HepG2 (cell line): ENCODE data around the gene TRPT1. TPM values are rescaled to one million over a fixed set of nuclear protein-coding genes. Genes with fewer than 3 reads are reported as not detected.

Experiments used
- AFF4 ChIP-seq: sonication (generic); formaldehyde crosslinking; IDR thresholded peaks from 2 replicates; pipeline ENCODE4 v1.4.0; 2020; ENCODE audit warnings: missing genetic modification reagents
- AGO2 ChIP-seq: fragments of 200-400 bp; formaldehyde crosslinking; optimal IDR thresholded peaks from 2 replicates; pipeline ENCODE3; 2017; ENCODE audit warnings: mild to moderate bottlenecking, low read depth, low read length, moderate library complexity
- AHR ChIP-seq: IDR thresholded peaks from 2 replicates; pipeline ENCODE4 v1.6.1; 2018; ENCODE audit warnings: missing genetic modification reagents, missing compliant biosample characterization
- GTF2F1 ChIP-seq: fragments of 150-350 bp; IDR thresholded peaks from 2 replicates; pipeline ENCODE4 v1.6.1; 2014; ENCODE audit warnings: low read length
- HNRNPL ChIP-seq: fragments of 200-400 bp; formaldehyde crosslinking; IDR thresholded peaks from 2 replicates; pipeline ENCODE4 v1.6.1; 2017; ENCODE audit warnings: mild to moderate bottlenecking, low read depth, low read length
- ISL2 ChIP-seq: sonication (generic); formaldehyde crosslinking; IDR thresholded peaks from 2 replicates; pipeline ENCODE4 v1.5.0; 2020; ENCODE audit warnings: missing genetic modification reagents
- JDP2 ChIP-seq: sonication (generic); formaldehyde crosslinking; IDR thresholded peaks from 2 replicates; pipeline ENCODE4 v1.8.1; 2022; ENCODE audit warnings: missing genetic modification reagents, borderline replicate concordance
- NAIF1 ChIP-seq: sonication (generic); formaldehyde crosslinking; IDR thresholded peaks from 2 replicates; pipeline ENCODE4 v1.5.0; 2020; ENCODE audit warnings: mild to moderate bottlenecking, missing genetic modification reagents, borderline replicate concordance
- RCOR2 ChIP-seq: IDR thresholded peaks from 2 replicates; pipeline ENCODE4 v1.6.1; 2016; ENCODE audit warnings: missing biosample characterization, missing genetic modification reagents
- TBX2 ChIP-seq: sonication (generic); formaldehyde crosslinking; IDR thresholded peaks from 2 replicates; pipeline ENCODE4 v1.5.0; 2020; ENCODE audit warnings: missing genetic modification reagents, mild to moderate bottlenecking, borderline replicate concordance
- ZKSCAN8 ChIP-seq: IDR thresholded peaks from 2 replicates; pipeline ENCODE4 v1.6.1; 2016; ENCODE audit warnings: borderline replicate concordance, missing genetic modification reagents, missing compliant biosample characterization
- ZMYM2 ChIP-seq: sonication (generic); formaldehyde crosslinking; IDR thresholded peaks from 2 replicates; pipeline ENCODE4 v1.8.0; 2022; ENCODE audit warnings: mild to moderate bottlenecking, missing genetic modification reagents
- ZNF251 ChIP-seq: sonication (generic); formaldehyde crosslinking; IDR thresholded peaks from 2 replicates; pipeline ENCODE4 v1.9.0; 2021; ENCODE audit warnings: mild to moderate bottlenecking, missing genetic modification reagents
- ZNF317 ChIP-seq: sonication (generic); formaldehyde crosslinking; IDR thresholded peaks from 2 replicates; pipeline ENCODE4 v1.5.0; 2020; ENCODE audit warnings: mild to moderate bottlenecking, missing genetic modification reagents
- ZNF354B ChIP-seq: sonication (generic); formaldehyde crosslinking; IDR thresholded peaks from 2 replicates; pipeline ENCODE4 v1.8.0; 2022; ENCODE audit warnings: mild to moderate bottlenecking, missing genetic modification reagents
- ZNF563 ChIP-seq: sonication (generic); formaldehyde crosslinking; IDR thresholded peaks from 2 replicates; pipeline ENCODE4 v1.8.0; 2022; ENCODE audit warnings: mild to moderate bottlenecking, moderate library complexity, missing genetic modification reagents
- ZNF567 ChIP-seq: sonication (generic); formaldehyde crosslinking; IDR thresholded peaks from 2 replicates; pipeline ENCODE4 v1.8.1; 2023; ENCODE audit warnings: mild to moderate bottlenecking, missing genetic modification reagents, borderline replicate concordance
- ZNF839 ChIP-seq: sonication (generic); formaldehyde crosslinking; IDR thresholded peaks from 2 replicates; pipeline ENCODE4 v1.4.0; 2020; ENCODE audit warnings: missing genetic modification reagents, mild to moderate bottlenecking, borderline replicate concordance
- ZNF841 ChIP-seq: sonication (generic); formaldehyde crosslinking; IDR thresholded peaks from 2 replicates; pipeline ENCODE4 v1.8.1; 2023; ENCODE audit warnings: missing genetic modification reagents, borderline replicate concordance
- polyA plus RNA-seq, 8 experiments: library from polyadenylated mRNA; depleted of rRNA in 3 of 8; stranded (reverse) in 7 of 8; unstranded in 1 of 8; fragments of >200 nt; fragmentation: Illumina TruSeq in 4 of 8; extraction: Trizol in 4 of 8; gene quantifications; 2 replicates each; pipeline versions ENCODE4 v1.2.1 to v1.2.3, GENCODE V29; 2011 to 2016; ENCODE audit warnings: low read depth in 4 of 8, missing spikeins in 1 of 8, mixed read lengths in 1 of 8; ENCODE audit not compliant: insufficient read depth in 1 of 8
- total RNA-seq, 5 experiments: library from RNA; depleted of rRNA; stranded (reverse); fragments of >200 nt; fragmentation: Illumina TruSeq; extraction: Trizol; gene quantifications; 2 replicates each; pipeline ENCODE4 v1.2.3, GENCODE V29; 2016; ENCODE audit warnings: low read depth in 1 of 5
- TF ChIP-seq, protein P1 (sequence below): sonication (generic); formaldehyde crosslinking; IDR thresholded peaks from 2 replicates; pipeline ENCODE4 v1.4.0; 2020; ENCODE audit warnings: missing genetic modification reagents
- TF ChIP-seq, protein P2 (sequence below): sonication (generic); formaldehyde crosslinking; IDR thresholded peaks from 2 replicates; pipeline ENCODE4; 2020; ENCODE audit warnings: missing genetic modification reagents, mild to moderate bottlenecking, borderline replicate concordance

Gene TRPT1
- total and polyA plus RNA-seq, 2 of the 13 experiments (the other 11 are each of a cell fraction or from before 2014, with no cell fraction given), result 24.8 to 40.7 TPM

DNA sequence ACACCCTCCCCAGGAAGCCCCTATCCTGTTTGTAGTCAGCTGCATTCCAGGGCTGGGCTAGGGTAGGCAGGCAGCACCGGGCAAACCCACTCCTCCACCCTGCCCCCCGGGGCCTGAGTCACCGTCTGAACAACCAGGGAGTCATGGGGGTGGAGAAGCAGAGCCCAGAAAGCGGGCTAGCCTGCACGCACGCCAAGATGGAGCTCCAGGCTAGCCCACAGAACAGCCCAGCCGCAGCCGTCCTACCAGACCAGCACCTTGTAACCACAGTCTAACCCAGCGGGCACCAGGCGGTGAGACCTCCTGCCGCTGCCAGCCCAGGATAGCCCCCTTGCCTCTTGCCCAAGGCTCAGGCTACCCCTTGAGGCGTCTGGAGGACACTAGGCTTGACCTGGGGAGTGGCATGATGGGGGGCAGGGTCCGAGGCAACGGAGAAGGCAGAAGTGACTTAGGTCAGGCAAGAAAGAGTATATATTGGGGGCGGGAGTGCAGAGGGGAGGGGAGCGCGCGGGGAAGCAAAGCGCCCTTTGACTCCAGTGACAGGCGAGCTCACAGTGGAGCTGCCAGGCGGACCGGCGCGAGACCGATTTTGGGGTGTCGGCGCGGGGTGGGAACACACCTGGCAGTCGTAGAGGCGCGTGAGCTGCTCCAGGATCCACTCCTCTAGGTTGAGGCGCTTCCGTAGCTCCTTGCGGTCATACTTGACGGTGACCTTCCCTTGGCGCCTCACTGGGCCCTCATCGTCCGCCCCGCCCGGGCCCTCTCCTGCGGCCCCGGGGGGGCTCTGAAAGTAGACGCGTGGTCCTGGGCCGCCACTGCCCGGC lies 20.0 kb upstream of the TRPT1 start (continued):
- TF ChIP-seq ZMYM2 (CRISPR knock-in tag) (peak; percentile 84), ISL2 (CRISPR knock-in tag) (0 out of 2 replicates have a peak, but pooled peaks have one; percentile 23), ZNF354B (no peak), RCOR2 (CRISPR knock-in tag) (peak; percentile 13; the same call in 1 of the 2 replicates), HNRNPL (peak; percentile 69; the same call in 1 of the 2 replicates), AHR (0 out of 2 replicates have a peak, but pooled peaks have one; percentile 18), ZNF251 (no peak), ZNF317 (CRISPR knock-in tag) (0 out of 2 replicates have a peak, but pooled peaks have one; percentile 18), ZNF567 (CRISPR knock-in tag) (no peak), JDP2 (CRISPR knock-in tag) (no peak), TBX2 (CRISPR knock-in tag) (peak; percentile 51; the same call in 1 of the 2 replicates), ZNF839 (0 out of 2 replicates have a peak, but pooled peaks have one; percentile 65), AFF4 (no peak), ZKSCAN8 (no peak), AGO2 (peak; percentile 54), ZNF563 (CRISPR knock-in tag) (0 out of 2 replicates have a peak, but pooled peaks have one; percentile 26), ZNF841 (CRISPR knock-in tag) (no peak), NAIF1 (CRISPR knock-in tag) (no peak), GTF2F1 (no peak)
- TF ChIP-seq, protein P1, sequence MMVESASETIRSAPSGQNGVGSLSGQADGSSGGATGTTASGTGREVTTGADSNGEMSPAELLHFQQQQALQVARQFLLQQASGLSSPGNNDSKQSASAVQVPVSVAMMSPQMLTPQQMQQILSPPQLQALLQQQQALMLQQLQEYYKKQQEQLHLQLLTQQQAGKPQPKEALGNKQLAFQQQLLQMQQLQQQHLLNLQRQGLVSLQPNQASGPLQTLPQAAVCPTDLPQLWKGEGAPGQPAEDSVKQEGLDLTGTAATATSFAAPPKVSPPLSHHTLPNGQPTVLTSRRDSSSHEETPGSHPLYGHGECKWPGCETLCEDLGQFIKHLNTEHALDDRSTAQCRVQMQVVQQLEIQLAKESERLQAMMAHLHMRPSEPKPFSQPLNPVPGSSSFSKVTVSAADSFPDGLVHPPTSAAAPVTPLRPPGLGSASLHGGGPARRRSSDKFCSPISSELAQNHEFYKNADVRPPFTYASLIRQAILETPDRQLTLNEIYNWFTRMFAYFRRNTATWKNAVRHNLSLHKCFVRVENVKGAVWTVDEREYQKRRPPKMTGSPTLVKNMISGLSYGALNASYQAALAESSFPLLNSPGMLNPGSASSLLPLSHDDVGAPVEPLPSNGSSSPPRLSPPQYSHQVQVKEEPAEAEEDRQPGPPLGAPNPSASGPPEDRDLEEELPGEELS (CRISPR knock-in tag), result no peak
- TF ChIP-seq, protein P2, sequence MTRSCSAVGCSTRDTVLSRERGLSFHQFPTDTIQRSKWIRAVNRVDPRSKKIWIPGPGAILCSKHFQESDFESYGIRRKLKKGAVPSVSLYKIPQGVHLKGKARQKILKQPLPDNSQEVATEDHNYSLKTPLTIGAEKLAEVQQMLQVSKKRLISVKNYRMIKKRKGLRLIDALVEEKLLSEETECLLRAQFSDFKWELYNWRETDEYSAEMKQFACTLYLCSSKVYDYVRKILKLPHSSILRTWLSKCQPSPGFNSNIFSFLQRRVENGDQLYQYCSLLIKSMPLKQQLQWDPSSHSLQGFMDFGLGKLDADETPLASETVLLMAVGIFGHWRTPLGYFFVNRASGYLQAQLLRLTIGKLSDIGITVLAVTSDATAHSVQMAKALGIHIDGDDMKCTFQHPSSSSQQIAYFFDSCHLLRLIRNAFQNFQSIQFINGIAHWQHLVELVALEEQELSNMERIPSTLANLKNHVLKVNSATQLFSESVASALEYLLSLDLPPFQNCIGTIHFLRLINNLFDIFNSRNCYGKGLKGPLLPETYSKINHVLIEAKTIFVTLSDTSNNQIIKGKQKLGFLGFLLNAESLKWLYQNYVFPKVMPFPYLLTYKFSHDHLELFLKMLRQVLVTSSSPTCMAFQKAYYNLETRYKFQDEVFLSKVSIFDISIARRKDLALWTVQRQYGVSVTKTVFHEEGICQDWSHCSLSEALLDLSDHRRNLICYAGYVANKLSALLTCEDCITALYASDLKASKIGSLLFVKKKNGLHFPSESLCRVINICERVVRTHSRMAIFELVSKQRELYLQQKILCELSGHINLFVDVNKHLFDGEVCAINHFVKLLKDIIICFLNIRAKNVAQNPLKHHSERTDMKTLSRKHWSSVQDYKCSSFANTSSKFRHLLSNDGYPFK, result 0 out of 2 replicates have a peak, but pooled peaks have one; percentile 60
